ENCODE data around the gene PHACTR4.
A peak's percentile ranks its signal among the peaks of the same experiment; 100 is the strongest.
"Not testable (repeated sequence)": the region's sequence is repeated elsewhere in the genome, so short reads cannot be mapped to it uniquely, and the experiment has no call there.

Gene PHACTR4

GRCh38 chr1:28518745-28519341, 149.3 kb downstream of the PHACTR4 start:
- Histone ChIP-seq H3K4me1 (peaks cover 3% of the 10 kb centered on the region), H3K27me3 (ENCODE audit: control insufficient read depth, insufficient read depth, low read length) (no peaks in the 10 kb centered on the region), H3K4me2 (ENCODE audit: low read length) (peak overlapping the region; percentile 92), H3K9me3 (ENCODE audit: control insufficient read depth, low read length) (no peaks in the 10 kb centered on the region), H3K4me3 (ENCODE audit: low read depth, low read length) (peak overlapping the region; percentile 45), H3K79me2 (no peaks in the 10 kb centered on the region), H3K36me3 (ENCODE audit: control insufficient read depth, insufficient read depth, low read length) (no peaks in the 10 kb centered on the region), H2AFZ (peak overlapping the region; percentile 48), H3K27ac (no peak overlapping the region), H3K9ac (no peak overlapping the region)
- no peak for TF ChIP-seq CTCF (IDR thresholded peaks at IDR 0.05)

GRCh38 chr1:28519946-28520725, 150.6 kb downstream of the PHACTR4 start:
- H3K79me2 ChIP-seq, result no peaks in the 10 kb centered on the region
- no peaks in the 10 kb centered on the region for H3K27me3 ChIP-seq (ENCODE audit: control insufficient read depth, insufficient read depth, low read length)
- H3K4me1 ChIP-seq, result peaks cover 3% of the 10 kb centered on the region
- H3K27ac ChIP-seq, result no peak overlapping the region
- TF ChIP-seq CTCF (IDR thresholded peaks at IDR 0.05), result no peak
- H3K4me2 ChIP-seq (ENCODE audit: low read length), result no peak overlapping the region
- H2AFZ ChIP-seq, result no peak overlapping the region
- no peak overlapping the region for H3K9ac ChIP-seq
- no peaks in the 10 kb centered on the region for H3K36me3 ChIP-seq (ENCODE audit: control insufficient read depth, insufficient read depth, low read length)
- H3K4me3 ChIP-seq (ENCODE audit: low read depth, low read length), result no peak overlapping the region
- no peaks in the 10 kb centered on the region for H3K9me3 ChIP-seq (ENCODE audit: control insufficient read depth, low read length)

GRCh38 chr1:28520796-28521195, 151.3 kb downstream of the PHACTR4 start:
- H3K27ac ChIP-seq; H3K4me3 ChIP-seq (ENCODE audit: low read depth, low read length); H3K4me2 ChIP-seq (ENCODE audit: low read length); H3K4me1 ChIP-seq; H3K79me2 ChIP-seq; H3K9ac ChIP-seq; H3K9me3 ChIP-seq (ENCODE audit: control insufficient read depth, low read length); H3K36me3 ChIP-seq (ENCODE audit: control insufficient read depth, insufficient read depth, low read length); H2AFZ ChIP-seq; H3K27me3 ChIP-seq (ENCODE audit: control insufficient read depth, insufficient read depth, low read length): not testable (repeated sequence)

GRCh38 chr1:28521502-28522164, 152.1 kb downstream of the PHACTR4 start:
- H3K79me2 ChIP-seq, result no peaks in the 10 kb centered on the region
- H3K4me2 ChIP-seq (ENCODE audit: low read length), result no peak overlapping the region
- H2AFZ ChIP-seq, result no peak overlapping the region
- no peak overlapping the region for H3K27ac ChIP-seq
- TF ChIP-seq CTCF (IDR thresholded peaks at IDR 0.05), result no peak
- H3K9ac ChIP-seq, result no peak overlapping the region
- H3K27me3 ChIP-seq (ENCODE audit: control insufficient read depth, insufficient read depth, low read length), result no peaks in the 10 kb centered on the region
- no peaks in the 10 kb centered on the region for H3K36me3 ChIP-seq (ENCODE audit: control insufficient read depth, insufficient read depth, low read length)
- no peak overlapping the region for H3K4me3 ChIP-seq (ENCODE audit: low read depth, low read length)
- peaks cover 3% of the 10 kb centered on the region for H3K4me1 ChIP-seq
- H3K9me3 ChIP-seq (ENCODE audit: control insufficient read depth, low read length), result no peaks in the 10 kb centered on the region

GRCh38 chr1:28522537-28522936, 153.0 kb downstream of the PHACTR4 start:
- H3K4me3 ChIP-seq (ENCODE audit: low read depth, low read length), result not testable (repeated sequence)

GRCh38 chr1:28525002-28525642, 155.6 kb downstream of the PHACTR4 start:
- H3K9ac ChIP-seq; H3K4me3 ChIP-seq (ENCODE audit: low read depth, low read length); H3K4me2 ChIP-seq (ENCODE audit: low read length); H3K79me2 ChIP-seq; H3K4me1 ChIP-seq; H3K27me3 ChIP-seq (ENCODE audit: control insufficient read depth, insufficient read depth, low read length); H3K9me3 ChIP-seq (ENCODE audit: control insufficient read depth, low read length); H2AFZ ChIP-seq; H3K27ac ChIP-seq; H3K36me3 ChIP-seq (ENCODE audit: control insufficient read depth, insufficient read depth, low read length): not testable (repeated sequence)

More at GRCh38 chr1:28522537-28522936, 153.0 kb downstream of the PHACTR4 start:
- not testable (repeated sequence) for H3K9me3 ChIP-seq (ENCODE audit: control insufficient read depth, low read length); H3K36me3 ChIP-seq (ENCODE audit: control insufficient read depth, insufficient read depth, low read length); H3K79me2 ChIP-seq; H3K4me1 ChIP-seq; H2AFZ ChIP-seq; H3K27me3 ChIP-seq (ENCODE audit: control insufficient read depth, insufficient read depth, low read length); H3K27ac ChIP-seq; H3K9ac ChIP-seq; H3K4me2 ChIP-seq (ENCODE audit: low read length)

All from parathyroid adenoma (tissue), 2 donors.